ENCODE data around the gene NT5C2.
"Not testable (repeated sequence)": the region's sequence is repeated elsewhere in the genome, so short reads cannot be mapped to it uniquely, and the experiment has no call there.

Gene NT5C2

DNA sequence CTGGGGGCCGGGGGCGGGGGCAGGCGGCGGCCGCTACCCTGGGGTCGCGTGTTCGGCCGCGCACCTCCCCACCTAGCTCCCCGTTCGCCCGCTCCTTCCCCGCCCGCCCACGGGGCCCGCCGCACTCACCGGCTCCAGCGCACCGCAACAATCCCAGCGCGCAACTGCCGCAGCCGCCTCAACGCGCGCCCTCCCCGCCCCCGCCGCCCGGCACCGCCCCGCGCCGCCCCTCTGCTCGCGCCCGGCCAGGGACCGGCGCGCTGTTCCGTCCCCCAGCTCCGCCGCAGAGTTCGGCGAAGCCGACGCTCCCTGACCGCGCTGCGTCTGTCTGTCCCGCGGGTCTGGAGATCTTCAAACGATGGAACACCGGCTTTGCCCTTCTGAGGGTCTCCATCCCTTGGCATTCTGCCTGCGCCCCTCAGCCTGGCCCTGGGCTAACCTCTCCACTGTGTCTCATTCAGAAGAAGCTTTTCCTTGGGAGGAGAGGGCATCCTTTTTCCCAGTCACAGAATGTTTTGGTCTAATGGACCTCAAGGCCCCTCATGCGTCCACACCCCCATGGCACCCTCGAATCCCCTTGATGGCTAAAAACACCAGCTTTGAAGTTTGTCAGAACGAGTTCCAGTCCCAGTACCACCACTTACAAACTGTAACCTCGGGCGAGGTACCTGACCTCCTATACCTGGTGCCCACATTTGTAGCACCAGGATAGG is at the start of gene NT5C2:
TSS of gene NT5C2 (minus strand) at position 166 of the 713 bp plus-strand sequence. CDS start 18,314 bp downstream, outside the sequence.
- peak; percentile 42 to 48 for DNase-seq (ENCODE audit: low read depth in 2 of 2)

DNA sequence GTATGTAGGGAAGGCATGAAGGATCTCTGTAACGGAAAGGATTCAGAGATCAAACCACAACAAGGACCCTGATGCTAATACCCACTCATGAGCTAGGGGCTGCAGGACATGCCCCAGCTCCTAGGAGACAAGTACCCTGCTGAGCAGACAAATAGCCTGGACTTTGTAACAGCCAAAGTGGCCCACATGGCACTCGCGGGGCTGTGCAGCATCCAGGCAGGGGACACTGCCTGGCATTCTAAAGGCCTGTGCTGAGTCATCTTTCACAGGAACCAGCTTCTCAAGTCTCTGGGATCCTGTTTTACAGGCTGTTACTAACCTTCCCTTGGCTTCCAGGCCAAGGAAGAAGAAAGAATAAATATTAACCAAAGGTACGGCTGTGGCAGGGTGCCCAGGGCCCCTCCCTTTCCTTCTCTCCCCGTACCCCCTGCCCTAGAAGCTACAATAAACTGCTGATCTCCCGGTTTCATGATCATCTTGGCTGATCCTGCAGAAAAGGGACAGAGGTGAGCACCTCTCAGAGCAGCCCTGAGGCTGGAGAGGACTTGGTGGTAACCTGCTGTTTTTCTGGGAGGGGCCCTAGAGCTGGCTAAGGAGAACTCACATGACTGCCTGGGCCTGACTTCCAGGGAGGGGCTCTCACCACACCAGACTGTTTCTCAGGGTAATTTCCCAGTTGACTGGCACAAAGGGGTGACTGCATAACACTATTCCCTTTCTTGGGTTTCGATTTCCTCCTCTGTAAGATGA is 48.4 kb upstream of the NT5C2 start:
- DNase-seq (ENCODE audit: low read depth in 2 of 2): no peak

DNA sequence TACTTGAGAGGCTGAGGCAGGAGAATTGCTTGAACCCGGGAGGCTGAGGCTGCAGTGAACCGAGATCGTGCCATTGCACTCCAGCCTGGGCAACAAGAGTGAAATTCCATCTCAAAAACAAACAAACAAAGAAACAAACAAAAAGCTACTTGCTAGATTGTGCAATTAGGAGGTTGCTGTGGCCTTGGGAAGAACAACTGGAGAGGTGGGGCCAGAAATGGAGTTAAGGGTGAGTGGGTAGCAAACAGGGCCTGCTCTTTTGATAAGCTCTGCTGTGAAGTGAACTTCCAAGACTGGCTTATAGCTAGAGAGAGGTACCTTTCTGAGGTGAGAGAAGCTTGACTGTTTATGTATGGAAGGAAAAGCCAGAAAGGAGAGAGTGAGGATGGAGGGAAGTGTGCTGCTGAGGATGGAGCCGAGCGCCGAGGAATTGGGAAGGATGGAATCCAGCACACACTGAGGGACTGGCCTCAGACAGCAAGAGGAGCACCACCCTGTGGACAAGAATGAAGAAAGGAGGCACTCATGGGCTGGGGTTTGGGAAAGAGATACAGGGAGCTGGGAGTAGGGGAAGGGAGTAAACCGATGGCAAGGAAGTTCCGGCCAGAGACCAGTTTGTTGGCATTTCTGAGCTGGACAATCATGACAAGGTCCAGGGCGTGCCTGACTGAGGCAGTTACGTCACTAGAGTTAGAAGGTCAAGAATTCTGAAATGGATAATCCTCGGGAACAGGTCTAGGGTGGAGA is 45.6 kb upstream of the NT5C2 start:
- no peak for DNase-seq (ENCODE audit: low read depth in 2 of 2)

DNA sequence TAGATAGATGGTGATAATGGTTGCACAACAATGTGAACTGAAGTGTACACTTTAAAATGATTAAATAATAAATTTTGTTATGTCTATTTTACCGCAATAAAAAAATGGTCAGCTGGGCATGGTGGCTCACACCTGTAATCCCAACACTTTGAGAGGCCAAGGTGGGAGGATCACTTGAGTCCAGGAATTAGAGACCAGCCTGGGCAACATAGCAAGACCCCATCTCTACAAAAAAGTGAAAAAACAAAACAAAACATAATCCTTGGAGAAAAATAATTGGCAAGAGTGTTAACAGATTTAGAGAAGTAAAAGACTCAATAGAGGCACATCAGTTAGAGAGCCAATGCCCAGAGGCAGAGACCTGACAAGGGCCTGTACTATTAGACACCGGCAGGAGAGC is 42.7 kb upstream of the NT5C2 start:
- no peak for DNase-seq (ENCODE audit: low read depth in 2 of 2)

DNA sequence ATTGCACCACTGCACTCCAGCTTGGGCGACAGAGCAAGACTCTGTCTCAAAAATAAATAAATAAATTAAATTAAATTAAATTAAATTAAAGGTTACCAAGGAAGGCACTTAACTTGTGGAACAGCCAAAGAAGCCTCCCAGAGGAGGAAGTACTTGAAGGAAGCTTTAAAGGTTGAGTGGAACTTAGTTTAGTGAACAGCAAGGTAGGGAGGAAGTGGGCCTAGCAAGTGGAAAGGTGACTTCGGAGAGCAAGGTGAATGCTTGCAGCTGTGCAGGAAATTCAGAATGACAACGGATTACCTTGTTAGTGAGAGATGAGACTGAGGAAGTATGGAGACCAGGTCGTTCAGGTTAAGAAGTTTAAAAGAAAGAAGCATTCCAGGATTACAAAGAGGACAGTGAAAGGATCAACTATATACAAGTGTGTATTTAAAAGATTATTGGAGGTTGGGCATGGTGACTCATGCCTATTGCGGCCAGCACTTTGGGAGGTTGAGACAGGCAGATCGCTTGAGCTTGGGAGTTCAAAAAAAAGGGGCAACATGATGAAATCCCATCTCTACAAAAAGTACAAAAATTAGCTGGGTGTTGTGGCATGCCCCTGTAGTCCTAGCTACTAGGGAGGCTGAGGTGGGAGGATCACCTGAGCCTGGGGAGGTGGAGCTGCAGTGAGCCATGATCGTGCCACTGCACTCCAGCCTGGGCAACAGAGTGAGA is 39.9 kb upstream of the NT5C2 start:
- no peak for DNase-seq (ENCODE audit: low read depth in 2 of 2)

DNA sequence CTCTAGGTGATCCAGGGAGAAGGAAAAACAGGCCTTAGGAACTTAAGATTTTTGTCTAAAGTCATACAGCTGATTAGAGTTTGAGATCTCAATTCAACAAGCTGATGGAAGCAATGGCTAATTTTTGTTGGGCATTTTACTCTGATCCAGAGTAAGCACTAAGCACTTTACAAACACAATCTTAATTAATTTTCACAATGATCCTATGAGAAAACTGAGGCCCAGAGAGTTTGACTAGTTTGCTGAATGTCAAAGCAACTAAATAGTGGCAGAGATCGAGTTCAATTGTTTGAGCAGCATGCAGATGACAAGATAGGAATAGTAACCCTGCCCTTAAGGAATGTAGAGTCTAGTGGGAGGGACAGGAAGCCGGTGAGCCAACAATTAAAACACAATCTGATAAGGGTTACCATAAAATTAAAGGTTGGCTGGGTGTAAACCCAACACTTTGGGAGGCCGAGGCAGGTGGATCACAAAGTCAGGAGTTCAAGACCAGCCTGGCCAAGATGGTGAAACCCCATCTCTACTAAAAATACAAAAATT is 39.1 kb upstream of the NT5C2 start:
- no peak for DNase-seq (ENCODE audit: low read depth in 2 of 2)

DNA sequence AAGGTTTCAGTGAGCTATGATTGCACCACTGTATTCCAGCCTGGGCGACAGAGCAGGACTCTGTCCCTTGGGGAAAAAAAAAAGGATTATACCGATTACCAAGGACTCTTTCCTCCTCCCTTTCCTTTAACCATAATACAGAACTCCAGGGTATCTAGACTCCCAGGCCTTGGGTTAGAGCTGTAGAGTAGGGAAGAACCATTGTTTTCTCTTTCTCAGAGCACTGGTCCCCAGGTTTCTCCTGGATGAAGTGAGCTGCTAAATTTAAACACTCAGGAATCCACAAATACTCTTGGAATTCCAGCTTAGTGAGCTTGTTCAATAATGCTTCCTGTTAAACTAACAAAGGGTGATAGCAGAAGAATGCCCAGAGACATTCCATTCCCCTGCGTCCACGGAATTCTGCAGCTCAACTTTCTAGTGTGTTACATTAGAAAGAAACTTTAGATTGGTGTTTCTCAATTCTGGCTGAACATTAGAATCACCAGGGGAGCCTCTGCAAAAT is 38.0 kb upstream of the NT5C2 start:
- DNase-seq (ENCODE audit: low read depth in 2 of 2): peak; percentile 96

DNA sequence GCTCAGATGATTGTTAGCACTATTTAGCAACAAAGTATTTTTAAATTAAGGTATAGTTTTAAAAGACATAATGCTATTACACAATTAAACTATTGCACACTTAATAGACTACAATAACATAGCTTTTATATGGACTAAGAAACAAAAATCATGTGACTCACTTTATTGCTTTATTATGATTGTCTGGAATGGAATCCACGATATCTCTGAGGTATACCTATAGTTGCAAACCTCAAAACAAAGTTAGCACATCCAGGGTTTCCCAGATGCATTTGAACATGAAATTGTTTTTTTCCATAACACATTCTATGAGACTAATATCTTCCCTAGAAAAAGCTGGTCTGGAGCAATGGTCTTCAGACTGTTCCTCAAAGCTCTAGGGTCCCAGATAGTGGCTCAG is 34.3 kb upstream of the NT5C2 start:
- DNase-seq (ENCODE audit: low read depth in 2 of 2): no peak

DNA sequence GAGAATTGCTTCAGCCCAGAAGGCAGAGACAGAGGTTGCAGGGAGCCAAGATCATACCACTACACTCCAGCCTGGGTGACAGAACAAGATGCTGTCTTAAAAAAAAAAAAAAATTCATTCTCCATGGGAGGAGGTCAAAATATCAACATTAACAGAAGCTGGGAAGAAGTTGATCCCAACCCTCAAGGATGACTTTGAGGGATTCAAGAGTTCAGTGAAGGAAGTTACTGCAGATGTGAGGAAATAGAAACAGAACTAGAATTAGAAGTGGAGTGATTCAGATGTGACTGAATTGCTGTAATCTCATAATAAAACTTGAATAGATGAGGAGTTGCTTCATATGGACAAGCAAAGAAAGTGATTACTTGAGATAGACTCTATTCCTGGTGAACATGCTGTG is 32.9 kb upstream of the NT5C2 start:
- no peak for DNase-seq (ENCODE audit: low read depth in 2 of 2)

DNA sequence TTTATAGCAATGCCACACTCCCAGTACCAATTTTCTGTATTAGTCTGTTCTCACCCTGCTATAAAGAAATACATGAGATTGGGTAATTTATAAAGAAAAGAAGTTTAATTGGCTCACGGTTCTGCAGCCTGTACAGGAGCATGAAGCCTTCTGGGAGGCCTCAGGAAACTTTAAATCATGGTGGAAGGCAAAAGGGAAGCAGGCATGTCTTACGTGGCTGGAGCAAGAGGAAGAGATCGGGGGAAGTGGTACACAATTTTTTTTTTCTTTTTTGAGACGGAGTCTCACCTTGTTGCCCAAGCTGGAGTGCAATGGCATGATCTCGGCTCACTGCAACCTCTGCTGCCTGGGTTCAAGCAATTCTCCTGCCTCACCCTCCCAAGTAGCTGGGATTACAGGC is 31.6 kb upstream of the NT5C2 start:
- DNase-seq (ENCODE audit: low read depth in 2 of 2): not testable (repeated sequence)

DNA sequence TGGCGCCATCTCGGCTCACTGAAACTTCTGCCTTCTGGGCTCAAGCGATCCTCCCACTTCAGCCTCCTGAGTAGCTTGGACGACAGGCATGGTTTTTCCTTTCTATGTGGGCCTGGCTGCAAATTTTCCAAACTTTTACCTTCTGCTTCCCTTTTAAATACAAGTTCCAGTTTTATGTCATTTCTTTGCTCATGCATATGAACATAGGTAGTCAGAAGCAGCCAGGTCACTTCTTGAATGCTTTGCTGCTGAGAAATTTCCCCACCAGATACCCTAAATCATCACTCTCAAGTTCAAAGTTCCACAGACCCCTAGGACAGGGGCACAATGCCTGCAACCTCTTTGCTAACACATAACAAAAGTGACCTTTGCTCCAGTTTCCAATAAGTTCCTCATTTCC is 31.1 kb upstream of the NT5C2 start:
- DNase-seq (ENCODE audit: low read depth in 2 of 2): no peak

DNA sequence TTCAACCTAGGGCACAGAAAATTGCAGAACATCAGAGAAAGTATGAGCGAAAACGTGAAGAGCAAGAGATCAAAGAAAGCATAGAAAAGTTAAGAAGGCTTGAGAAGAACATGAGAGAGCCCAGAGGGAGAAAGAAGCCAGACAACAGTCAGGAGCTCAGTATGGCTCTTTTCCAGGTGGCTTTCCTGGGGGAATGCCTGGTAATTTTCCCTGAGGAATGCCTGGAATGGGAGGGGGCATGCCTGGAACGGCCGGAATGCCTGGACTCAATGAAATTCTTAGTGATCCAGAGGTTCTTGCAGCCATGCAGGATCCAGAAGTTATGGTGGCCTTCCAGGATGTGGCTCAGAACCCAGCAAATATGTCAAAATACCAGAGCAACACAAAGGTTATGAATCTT is 23.3 kb upstream of the NT5C2 start:
- DNase-seq (ENCODE audit: low read depth in 2 of 2): not testable (repeated sequence)

DNA sequence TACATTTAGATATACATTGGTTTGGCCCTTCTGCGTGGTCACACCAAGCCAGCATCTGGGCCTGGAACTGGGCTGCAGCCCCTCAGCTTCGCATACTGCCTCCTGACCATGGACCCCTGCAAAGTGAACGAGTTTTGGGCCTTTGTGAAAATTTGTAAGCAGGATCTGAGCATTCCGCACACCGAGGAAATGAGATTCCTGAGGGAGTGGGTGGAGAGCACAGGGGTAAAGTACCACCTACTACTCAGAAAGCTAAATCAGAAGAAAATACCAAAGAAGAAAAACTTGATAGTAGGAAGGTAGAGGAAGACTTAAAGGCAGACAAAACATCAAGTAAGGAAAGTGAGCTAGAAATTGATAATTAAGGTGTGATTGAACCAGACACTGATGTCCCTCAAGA is 22.5 kb upstream of the NT5C2 start:
- no peak for DNase-seq (ENCODE audit: low read depth in 2 of 2)

DNA sequence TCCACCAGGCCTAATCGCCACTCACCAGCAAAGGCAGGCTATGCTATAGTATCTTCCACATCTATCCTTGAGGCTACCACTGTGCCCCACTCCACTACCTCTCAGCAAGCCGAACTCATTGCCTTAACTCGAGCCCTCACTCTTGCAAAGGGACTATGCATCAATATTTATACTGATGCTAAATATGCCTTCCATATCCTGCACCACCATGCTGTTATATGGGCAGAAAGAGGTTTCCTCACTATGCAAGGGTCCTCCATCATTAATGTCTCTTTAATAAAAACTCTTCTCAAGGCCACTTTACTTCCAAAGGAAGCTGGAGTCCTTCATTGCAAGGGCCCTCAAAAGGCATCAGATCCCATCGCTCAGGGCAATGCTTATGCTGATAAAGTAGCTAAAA is 17.2 kb upstream of the NT5C2 start:
- DNase-seq (ENCODE audit: low read depth in 2 of 2): not testable (repeated sequence)

DNA sequence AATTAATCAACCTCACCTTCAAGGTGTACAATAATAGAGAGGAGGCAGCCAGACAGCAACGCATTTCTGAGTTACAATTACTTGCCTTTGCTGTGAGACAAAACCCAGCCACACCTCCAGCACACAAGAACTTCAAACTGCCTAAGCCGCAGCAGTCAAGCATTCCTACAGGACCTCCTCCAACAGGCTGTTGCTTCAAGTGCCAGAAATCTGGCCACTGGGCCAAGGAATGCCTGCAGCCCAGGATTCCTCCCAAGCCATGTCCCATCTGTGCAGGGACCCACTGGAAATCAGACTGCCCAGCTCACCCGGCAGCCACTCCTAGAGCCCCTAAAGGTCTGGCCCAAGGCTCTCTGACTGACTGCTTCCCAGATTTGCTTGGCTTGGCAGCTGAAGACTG is 14.6 kb upstream of the NT5C2 start:
- DNase-seq (ENCODE audit: low read depth in 2 of 2): not testable (repeated sequence)

DNA sequence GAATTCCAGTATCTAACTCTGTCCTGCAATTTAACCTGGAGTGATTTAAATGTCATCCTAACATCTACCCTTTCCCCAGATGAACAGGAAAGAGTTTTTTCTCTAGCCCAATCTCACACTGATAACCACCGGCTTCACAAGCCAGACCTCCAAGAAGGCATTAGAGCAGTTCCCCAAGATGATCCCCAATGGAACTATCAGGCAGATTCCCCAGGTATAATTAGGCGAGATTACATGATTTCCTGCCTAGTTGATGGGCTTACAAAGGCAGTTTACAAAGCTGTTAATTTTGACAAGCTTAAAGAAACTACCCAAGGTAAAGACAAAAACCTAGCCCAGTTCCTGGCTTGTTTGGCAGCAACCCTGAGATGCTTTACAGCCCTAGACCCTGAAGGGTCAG is 14.1 kb upstream of the NT5C2 start:
- no peak for DNase-seq (ENCODE audit: low read depth in 2 of 2)

DNA sequence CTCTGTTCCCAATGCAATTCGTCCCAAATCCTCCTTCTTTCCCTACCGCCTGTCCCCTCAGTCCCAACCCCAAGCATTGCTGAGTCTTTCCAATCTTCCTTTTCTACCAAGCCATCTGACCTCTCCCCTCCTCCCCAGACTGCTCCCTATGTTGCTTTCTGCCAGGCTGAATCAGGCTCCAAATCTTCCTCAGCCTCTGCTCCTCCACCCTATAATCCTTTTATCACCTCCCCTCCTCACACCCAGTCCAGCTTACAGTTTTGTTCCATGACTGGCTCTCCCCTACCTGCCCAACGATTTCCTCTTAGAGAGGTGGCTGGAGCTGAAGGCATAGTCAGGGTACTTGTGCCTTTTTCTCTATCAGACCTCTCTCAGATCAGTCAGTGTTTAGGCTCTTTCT is 13.6 kb upstream of the NT5C2 start:
- DNase-seq (ENCODE audit: low read depth in 2 of 2): not testable (repeated sequence)

DNA sequence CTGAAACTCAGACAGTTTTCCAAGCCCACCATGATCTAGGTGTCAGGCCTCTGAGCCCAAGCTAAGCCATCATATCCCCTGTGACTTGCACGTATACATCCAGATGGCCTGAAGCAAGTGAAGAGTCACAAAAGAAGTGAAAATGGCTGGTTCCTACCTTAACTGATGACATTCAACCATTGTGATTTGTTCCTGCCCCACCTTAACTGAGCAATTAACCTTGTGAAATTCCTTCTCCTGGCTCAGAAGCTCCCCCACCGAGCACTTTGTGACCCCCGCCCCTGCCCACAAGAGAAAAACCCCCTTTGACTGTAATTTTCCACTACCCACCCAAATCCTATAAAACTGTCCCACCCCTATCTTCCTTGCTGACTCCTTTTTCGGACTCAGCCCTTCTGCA is 12.3 kb upstream of the NT5C2 start:
- DNase-seq (ENCODE audit: low read depth in 2 of 2): not testable (repeated sequence)

DNA sequence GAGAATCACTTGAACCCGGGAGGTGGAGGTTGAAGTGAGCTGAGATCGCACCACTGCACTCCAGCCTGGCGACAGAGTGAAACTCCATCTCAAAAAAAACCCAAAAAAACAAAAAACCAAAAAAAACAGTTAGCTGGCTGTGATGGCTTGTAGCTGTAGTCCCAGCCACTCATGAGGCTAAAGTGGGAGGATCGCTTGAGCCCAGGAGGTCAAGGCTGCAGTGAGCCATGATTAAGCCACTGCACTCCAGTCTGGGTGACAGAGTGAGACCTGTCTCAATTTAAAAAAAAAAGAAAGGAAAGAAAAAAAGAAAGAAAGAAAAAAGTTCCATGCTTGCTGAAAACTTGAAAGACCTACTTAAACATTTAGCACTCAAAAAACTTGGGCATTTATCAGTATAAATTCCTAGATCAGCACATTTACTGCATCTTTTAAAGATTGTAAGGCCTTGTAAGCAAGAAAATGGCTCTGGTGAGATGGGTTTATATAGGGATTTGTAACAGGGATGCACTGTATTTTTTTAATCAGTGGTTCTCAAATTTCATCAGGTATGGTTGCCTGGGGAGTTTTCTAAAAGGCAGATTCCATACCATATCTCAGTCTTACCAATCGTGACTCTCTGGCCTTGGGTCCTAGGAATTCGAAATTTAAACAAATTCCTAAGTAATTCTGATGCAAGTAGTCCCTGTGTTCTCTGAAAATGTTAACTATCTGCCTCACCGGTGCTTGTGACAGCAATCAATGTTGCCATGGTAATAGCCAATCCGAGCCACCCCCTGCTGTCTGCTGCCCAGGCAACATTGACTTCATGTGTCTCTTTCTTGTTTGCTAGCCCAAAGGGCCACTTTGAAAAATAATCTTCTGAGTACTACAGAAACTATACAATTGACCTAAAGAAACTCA is 11.5 kb upstream of the NT5C2 start:
- DNase-seq (ENCODE audit: low read depth in 2 of 2): no peak

DNA sequence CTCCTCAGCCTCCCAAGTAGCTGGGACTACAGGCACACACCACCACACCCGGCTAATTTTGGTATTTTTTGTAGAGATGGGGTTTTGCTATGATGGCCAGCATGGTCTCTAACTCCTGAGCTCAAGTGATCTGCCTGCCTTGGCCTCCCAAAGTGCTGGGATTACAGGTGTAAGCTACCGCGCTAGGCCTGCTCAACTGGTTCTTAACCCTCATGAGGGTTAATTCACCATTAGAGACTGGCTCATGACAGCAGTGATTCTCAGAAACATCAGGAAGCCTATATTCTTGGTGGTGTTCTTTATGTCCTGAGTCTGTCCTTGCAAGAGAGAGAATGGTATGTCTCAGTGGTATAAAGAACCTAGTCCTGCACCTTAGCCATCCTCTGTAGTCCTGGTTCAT is 10.4 kb upstream of the NT5C2 start:
- DNase-seq (ENCODE audit: low read depth in 2 of 2): no peak
